ENCODE measurements around the gene MAP6. TPM values are rescaled to one million over a fixed set of nuclear protein-coding genes. Genes with fewer than 3 reads are reported as not detected.

The MAP6 gene
- polyA plus RNA-seq, 1 donor (not counting 4 experiments of a cell fraction or from before 2014, with no cell fraction given), result 1.7 TPM

DNA sequence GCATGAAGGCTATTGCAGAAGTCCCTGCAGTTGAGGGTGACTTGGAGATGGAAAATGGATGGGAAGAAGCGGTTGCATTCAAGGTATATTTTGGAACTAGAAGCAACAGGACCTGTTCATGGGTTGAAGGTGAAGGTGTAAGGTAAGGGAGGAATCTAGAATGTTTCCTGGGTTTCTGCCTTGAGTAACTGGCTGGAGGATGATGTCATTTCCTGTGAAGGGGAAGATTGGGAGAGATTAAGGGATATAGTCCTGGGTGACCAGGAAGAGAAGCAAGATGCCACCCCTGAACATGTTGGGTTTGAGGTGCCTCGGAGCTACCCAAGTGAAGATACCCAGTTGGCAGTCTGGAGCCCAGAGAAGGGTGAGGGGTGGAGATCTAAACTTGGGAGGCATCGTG, 36.7 kb upstream of the MAP6 start:
- Histone ChIP-seq H2AFZ (ENCODE audit: control insufficient read depth, low read length) (no peak overlapping the region), H3K36me3 (ENCODE audit: control insufficient read depth in 2 of 2, extremely low read depth in 1 of 2, insufficient read depth in 2 of 2, low read length in 2 of 2) (no peaks in the 10 kb centered on the region), H3K4me3 (ENCODE audit: control insufficient read depth in 2 of 3, extremely low read depth in 1 of 3, insufficient read depth in 2 of 3, low read depth in 1 of 3, low read length in 3 of 3) (no peak overlapping the region), H3K4me1 (ENCODE audit: control insufficient read depth, extremely low read depth, insufficient read depth, low read length) (peaks cover 6% of the 10 kb centered on the region), H3K27ac (ENCODE audit: control insufficient read depth, insufficient read depth, low read length) (no peak overlapping the region), H3K4me2 (ENCODE audit: control insufficient read depth, extremely low read depth, insufficient read depth, low read depth, low read length) (no peak overlapping the region), H3K27me3 (ENCODE audit: control insufficient read depth, extremely low read depth, insufficient read depth, low read length) (no peaks in the 10 kb centered on the region), H3K9me3 (ENCODE audit: control insufficient read depth, low read depth, low read length) (no peaks in the 10 kb centered on the region), H3K9me1 (ENCODE audit: control insufficient read depth, extremely low read depth, insufficient read depth, low read length) (no peaks in the 10 kb centered on the region), H4K20me1 (ENCODE audit: control insufficient read depth, extremely low read depth, insufficient read depth, low read length) (no peaks in the 10 kb centered on the region), H3K9ac (ENCODE audit: control insufficient read depth, extremely low read depth, insufficient read depth, low read length) (no peak overlapping the region), H3K79me2 (ENCODE audit: control insufficient read depth, insufficient read depth, low read length) (no peaks in the 10 kb centered on the region)
- FAIRE-seq, result no peak
- DNase-seq (ENCODE audit: low read depth, low spot score), result no peak
- TF ChIP-seq EZH2 (IDR thresholded peaks at IDR 0.05; ENCODE audit: low read length) (no peak), CTCF (optimal IDR thresholded peaks at IDR 0.05 in 1 of 3, IDR thresholded peaks at IDR 0.05 in 1 of 3, conservative IDR thresholded peaks at IDR 0.05 in 1 of 3; ENCODE audit: extremely low read depth in 1 of 3, insufficient read depth in 2 of 3, low read length in 3 of 3) (no peak)
- dilution Hi-C loops (cut with MboI; ENCODE audit: extremely low pct_ligation_motif_present, low sequenced_read_pairs), result no loop called here

DNA sequence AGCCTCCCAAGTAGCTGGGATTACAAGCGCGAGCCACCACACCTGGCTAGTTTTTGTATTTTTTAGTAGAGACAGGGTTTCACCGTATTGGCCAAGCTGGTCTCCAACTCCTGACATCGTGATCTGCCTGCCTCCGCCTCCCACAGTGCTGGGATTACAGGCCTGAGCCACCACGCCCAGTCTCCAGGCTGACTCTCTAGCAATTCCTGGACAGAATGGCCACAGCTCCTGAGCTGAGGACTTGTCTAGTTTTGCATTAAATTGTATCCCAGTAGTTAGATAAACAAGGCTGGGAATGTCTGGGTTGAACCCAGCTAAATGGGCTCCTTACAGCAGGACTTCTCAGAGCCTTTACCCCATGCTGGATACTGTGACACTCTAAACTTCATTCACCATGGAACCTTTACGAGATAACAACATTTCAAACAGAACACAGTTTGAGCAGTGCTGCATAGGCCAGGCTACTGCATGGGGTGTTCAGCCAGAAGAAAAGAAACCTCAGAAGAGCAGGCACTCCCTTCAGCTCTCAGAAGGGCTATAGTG, 34.9 kb upstream of the MAP6 start:
- Histone ChIP-seq H3K4me2 (ENCODE audit: control insufficient read depth, extremely low read depth, insufficient read depth, low read depth, low read length) (no peak overlapping the region), H3K4me3 (ENCODE audit: control insufficient read depth in 2 of 3, extremely low read depth in 1 of 3, insufficient read depth in 2 of 3, low read depth in 1 of 3, low read length in 3 of 3) (no peak overlapping the region)
- FAIRE-seq, result no peak

More for the DNA sequence above, 34.9 kb upstream of the MAP6 start:
- Histone ChIP-seq H3K9me3 (ENCODE audit: control insufficient read depth, low read depth, low read length) (no peaks in the 10 kb centered on the region), H3K4me1 (ENCODE audit: control insufficient read depth, extremely low read depth, insufficient read depth, low read length) (peaks cover 6% of the 10 kb centered on the region), H3K9ac (ENCODE audit: control insufficient read depth, extremely low read depth, insufficient read depth, low read length) (no peak overlapping the region), H3K36me3 (ENCODE audit: control insufficient read depth in 2 of 2, extremely low read depth in 1 of 2, insufficient read depth in 2 of 2, low read length in 2 of 2) (no peaks in the 10 kb centered on the region), H3K27ac (ENCODE audit: control insufficient read depth, insufficient read depth, low read length) (no peak overlapping the region), H3K9me1 (ENCODE audit: control insufficient read depth, extremely low read depth, insufficient read depth, low read length) (no peaks in the 10 kb centered on the region), H4K20me1 (ENCODE audit: control insufficient read depth, extremely low read depth, insufficient read depth, low read length) (no peaks in the 10 kb centered on the region), H2AFZ (ENCODE audit: control insufficient read depth, low read length) (no peak overlapping the region), H3K27me3 (ENCODE audit: control insufficient read depth, extremely low read depth, insufficient read depth, low read length) (no peaks in the 10 kb centered on the region), H3K79me2 (ENCODE audit: control insufficient read depth, insufficient read depth, low read length) (no peaks in the 10 kb centered on the region)
- TF ChIP-seq EZH2 (IDR thresholded peaks at IDR 0.05; ENCODE audit: low read length), result no peak
- no peak for TF ChIP-seq CTCF (optimal IDR thresholded peaks at IDR 0.05 in 1 of 3, IDR thresholded peaks at IDR 0.05 in 1 of 3, conservative IDR thresholded peaks at IDR 0.05 in 1 of 3; ENCODE audit: extremely low read depth in 1 of 3, insufficient read depth in 2 of 3, low read length in 3 of 3)
- no peak for DNase-seq (ENCODE audit: low read depth, low spot score)
- dilution Hi-C loops (cut with MboI; ENCODE audit: extremely low pct_ligation_motif_present, low sequenced_read_pairs), result no loop called here

All from keratinocyte (primary cell).